ENCODE measurements around the gene TUBB8. TPM values are rescaled to one million over a fixed set of nuclear protein-coding genes. Genes with fewer than 3 reads are reported as not detected.
"Not testable (repeated sequence)": the region's sequence is repeated elsewhere in the genome, so short reads cannot be mapped to it uniquely, and the experiment has no call there.

The TUBB8 gene
- polyA plus RNA-seq, 10 donors = 0.14 to 0.33 (median 0.24) TPM; not detected in 5

DNA sequence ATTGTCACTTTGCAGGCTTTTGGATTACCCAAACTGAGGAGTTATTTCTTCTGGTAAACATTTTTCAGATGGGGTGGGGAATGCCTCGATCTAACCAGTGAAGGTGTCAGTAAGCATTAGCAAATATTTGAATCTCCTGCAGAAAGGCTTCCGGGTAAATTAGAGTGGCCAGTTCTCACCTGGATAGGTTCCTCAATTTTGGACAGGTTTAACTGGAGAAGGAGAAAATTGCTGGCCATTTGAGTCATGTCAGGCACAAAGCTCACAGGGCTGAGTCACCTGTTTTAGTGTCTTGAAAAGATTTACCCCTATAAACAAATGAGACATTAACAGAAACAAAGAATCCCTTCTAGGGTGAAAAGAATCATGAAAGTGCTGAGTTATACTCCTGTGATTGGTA is 830 bp upstream of the TUBB8 start:
- DNase-seq = not testable (repeated sequence)

DNA sequence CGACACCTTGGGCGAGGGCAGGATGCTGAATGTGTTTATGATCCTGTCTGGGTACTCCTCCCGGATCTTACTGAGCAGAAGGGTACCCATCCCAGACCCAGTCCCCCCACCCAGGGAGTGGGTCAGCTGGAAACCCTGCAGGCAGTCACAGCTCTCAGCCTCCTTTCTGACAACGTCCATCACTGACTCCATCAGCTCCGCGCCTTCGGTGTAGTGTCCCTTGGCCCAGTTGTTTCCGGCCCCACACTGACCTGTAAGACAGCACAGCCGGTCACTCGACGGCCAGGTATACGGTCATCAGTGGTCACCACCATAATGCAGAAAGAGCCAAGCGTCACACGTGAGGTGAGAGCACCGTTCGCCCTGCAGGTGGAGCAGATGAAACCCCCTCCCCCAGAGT is 1.2 kb downstream of the TUBB8 start:
- not testable (repeated sequence) for DNase-seq

DNA sequence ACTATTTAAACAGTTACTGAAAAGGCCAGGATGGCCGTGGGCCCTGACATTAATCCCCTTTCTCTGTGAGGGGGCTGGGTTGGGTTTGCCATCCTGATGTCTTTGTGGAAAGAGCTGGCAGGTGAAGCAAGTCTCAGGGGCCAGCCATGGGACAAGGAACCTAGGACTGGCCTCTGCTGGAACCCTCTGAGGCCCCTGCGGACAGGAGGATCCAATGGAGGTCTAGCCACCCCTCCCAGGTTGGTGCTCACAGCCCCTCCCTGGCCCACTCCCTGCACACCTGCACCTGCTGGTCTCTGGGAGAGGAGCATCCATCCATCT is 35.8 kb downstream of the TUBB8 start:
- not testable (repeated sequence) for DNase-seq

DNA sequence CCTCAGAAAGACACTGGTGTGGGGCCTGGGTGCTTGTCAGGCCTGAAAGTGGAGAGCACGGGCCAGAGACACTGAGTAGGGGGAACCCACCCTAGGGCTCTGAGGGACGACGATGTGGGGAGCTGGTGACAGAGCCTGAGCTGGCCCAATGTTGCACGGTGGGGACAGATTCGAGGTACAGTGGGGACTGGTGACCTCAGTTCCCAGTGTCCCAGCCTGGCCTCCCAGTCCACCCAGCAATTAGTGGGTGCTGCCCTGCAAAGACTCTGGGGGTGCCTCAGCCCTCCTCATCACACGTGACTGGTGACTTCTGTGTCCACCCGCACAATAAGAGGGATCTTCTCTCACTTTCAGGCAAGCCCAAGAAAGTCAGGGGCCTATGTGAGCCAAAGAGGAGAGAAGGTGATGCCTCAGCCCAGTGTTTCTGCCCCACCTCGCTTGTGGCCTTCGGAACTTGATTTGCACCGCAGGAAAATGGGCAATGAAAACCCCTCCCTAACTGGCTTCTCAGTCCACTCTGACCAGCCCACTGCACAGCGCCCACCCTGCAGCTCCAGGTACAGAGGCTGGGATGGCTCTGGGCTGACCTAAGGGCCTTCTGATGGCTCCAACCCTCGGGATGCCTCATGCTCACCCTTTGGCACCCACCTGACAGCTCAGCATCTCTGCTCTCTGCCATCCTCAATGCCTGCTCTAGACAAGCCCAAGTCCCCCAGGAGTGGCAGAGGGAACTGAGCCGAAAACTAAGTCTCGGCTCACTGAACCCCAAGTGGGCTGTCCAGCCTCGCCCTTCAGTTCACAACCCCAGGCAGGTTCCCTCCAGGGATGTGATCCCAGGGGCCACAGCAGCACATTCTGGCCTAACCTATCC is 36.4 kb downstream of the TUBB8 start:
- DNase-seq = not testable (repeated sequence)

DNA sequence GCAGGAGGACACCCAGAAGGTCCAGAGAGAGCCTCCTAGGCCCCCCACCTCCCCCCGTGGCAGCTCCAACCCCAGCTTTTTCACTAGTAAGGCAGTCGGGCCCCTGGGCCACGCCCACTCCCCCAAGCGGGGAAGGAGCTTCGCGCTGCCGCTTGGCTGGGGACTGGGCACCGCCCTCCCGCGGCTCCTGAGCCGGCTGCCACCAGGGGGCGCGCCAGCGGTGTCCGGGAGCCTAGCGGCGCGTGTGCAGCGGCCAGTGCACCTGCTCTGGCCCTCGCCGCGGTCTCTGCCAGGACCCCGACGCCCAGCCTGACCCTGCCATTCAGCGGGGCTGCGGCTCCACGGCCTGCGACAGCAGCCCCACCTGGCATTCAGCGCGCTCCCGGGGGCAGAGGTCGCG is 37.8 kb downstream of the TUBB8 start:
- not testable (repeated sequence) for DNase-seq

DNA sequence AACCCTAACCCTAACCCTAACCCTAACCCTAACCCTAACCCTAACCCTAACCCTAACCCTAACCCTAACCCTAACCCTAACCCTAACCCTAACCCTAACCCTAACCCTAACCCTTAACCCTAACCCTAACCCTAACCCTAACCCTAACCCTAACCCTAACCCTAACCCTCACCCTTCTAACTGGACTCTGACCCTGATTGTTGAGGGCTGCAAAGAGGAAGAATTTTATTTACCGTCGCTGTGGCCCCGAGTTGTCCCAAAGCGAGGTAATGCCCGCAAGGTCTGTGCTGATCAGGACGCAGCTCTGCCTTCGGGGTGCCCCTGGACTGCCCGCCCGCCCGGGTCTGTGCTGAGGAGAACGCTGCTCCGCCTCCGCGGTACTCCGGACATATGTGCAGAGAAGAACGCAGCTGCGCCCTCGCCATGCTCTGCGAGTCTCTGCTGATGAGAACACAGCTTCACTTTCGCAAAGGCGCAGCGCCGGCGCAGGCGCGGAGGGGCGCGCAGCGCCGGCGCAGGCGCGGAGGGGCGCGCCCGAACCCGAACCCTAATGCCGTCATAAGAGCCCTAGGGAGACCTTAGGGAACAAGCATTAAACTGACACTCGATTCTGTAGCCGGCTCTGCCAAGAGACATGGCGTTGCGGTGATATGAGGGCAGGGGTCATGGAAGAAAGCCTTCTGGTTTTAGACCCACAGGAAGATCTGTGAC is 38.7 kb downstream of the TUBB8 start:
- not testable (repeated sequence) for DNase-seq

Other genes starting within 250 kb of the TUBB8 start
- gene ZMYND11, start 86.2 kb upstream of the TUBB8 start, polyA plus RNA-seq (ENCODE audit: insufficient read length in 10 of 10) = 10 to 100 TPM; 51.5 to 76.9 (median 64.1) TPM